PC-3 (cell line): ENCODE results near the gene PSMA3.

Experiments used
- EZH2 ChIP-seq: fragments of 300-600 bp; sonication (generic); IDR thresholded peaks from one replicate; pipeline ENCODE4 v1.6.1; 2017; ENCODE audit warnings: antibody characterized with exemption, mild to moderate bottlenecking, low read length; ENCODE audit not compliant: unreplicated experiment
- EZH2phosphoT487 ChIP-seq: fragments of 300-600 bp; sonication (generic); IDR thresholded peaks from 2 replicates; pipeline ENCODE4 v1.6.1; 2018; ENCODE audit warnings: mild to moderate bottlenecking, antibody characterized with exemption, low read length, borderline replicate concordance
- TF ChIP-seq, protein P1 (sequence below): fragments of 300-600 bp; sonication (generic); conservative IDR thresholded peaks from 2 replicates; pipeline ENCODE4 v1.5.1; 2017; ENCODE audit warnings: antibody characterized with exemption, low read depth, mild to moderate bottlenecking, low read length

DNA sequence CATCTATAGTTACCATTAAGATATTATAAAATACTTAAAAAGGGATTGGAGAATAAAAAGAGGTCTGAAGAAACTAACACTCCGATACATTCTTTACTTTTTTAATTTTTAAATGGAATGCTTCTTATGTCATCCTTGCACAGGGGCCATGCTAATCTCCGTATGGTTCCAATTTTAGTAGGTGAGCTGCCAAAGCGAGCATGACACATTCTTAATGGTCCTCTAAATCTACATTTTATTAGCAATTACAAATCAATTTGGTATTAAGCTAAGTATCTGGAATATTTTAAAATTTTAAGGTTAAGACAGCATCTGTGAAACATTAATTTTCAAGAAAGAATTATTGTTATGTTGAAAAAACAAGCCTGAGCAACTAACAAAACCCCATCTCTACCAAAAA lies 47.5 kb downstream of the PSMA3 start:
- TF ChIP-seq, protein P1, sequence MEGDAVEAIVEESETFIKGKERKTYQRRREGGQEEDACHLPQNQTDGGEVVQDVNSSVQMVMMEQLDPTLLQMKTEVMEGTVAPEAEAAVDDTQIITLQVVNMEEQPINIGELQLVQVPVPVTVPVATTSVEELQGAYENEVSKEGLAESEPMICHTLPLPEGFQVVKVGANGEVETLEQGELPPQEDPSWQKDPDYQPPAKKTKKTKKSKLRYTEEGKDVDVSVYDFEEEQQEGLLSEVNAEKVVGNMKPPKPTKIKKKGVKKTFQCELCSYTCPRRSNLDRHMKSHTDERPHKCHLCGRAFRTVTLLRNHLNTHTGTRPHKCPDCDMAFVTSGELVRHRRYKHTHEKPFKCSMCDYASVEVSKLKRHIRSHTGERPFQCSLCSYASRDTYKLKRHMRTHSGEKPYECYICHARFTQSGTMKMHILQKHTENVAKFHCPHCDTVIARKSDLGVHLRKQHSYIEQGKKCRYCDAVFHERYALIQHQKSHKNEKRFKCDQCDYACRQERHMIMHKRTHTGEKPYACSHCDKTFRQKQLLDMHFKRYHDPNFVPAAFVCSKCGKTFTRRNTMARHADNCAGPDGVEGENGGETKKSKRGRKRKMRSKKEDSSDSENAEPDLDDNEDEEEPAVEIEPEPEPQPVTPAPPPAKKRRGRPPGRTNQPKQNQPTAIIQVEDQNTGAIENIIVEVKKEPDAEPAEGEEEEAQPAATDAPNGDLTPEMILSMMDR = no peak
- TF ChIP-seq EZH2phosphoT487 (no peak), EZH2 (no peak)
